HG03045 (cell line): ENCODE data around the gene KIAA1191.
"Not testable (repeated sequence)": the region's sequence is repeated elsewhere in the genome, so short reads cannot be mapped to it uniquely, and the experiment has no call there.

Experiments used
- ATAC-seq: cut with Tn5 transposase; IDR thresholded peaks from one replicate; pipeline ENCODE4 v1.9.1; 2021; ENCODE audit warnings: mild to moderate bottlenecking, moderate library complexity; ENCODE audit not compliant: unreplicated experiment

KIAA1191 gene

DNA sequence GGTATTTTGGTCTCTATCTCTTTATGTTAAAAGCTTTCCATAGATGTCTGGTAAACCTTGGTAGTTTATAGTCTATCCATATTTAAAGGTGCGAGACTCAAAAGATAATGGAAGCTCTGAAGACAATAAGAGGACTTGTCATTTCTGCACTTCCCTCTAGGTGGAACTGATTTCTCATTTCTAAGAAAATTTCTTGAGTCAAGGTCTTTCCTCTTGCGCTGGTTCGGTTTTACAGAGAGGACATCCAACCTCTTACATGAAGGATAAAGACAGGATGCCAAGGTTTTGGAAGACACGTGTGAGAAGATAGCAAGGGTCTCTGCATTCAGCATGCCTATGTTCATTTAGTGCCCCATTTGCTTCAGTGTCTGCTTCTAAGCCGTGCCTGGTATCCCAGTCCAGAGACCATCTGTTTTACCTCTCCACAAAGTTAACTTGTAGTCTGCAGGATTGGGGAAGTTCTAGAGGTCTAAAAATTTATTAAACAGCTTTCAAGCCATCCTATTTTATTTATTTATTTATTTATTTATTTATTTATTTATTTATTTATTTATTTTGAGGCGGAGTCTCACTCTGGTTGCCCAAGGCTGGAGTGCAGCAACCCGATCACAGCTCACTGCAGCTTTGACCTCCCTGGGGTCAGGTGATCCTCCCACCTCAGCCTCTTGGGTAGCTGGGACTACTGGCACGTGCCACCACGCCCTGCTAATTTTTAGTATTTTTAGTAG, 41.6 kb downstream of the KIAA1191 start:
- no peak for ATAC-seq

- ATAC-seq = no peak
These were observed 43.8 kb downstream of the KIAA1191 start for GRCh38 chr5:176317534-176318374.

DNA sequence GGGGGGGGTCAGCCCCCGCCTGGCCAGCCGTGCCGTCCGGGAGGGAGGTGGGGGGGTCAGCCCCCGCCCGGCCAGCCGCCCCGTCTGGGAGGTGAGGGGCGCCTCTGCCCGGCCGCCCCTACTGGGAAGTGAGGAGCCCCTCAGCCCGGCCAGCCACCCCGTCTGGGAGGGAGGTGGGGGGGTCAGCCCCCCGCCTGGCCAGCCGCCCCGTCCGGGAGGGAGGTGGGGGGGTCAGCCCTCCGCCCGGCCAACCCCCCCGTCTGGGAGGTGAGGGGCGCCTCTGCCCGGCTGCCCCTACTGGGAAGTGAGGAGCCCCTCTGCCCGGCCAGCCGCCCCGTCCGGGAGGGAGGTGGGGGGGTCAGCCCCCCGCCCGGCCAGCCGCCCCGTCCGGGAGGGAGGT, 56.2 kb downstream of the KIAA1191 start:
- not testable (repeated sequence) for ATAC-seq
